Adrenal gland (tissue), 5 donors: ENCODE results near the gene FGD2.

Experiments
- CTCF ChIP-seq, 6 experiments: fragments of 450-650 bp in 4 of 6; fragments of 200-600 bp in 2 of 6; sonication (generic) in 1 of 6; IDR thresholded peaks; 1 replicate in 5 of 6; 2 replicates in 1 of 6; pipeline versions ENCODE4 v1.5.1 to v1.8.0; 2016 to 2021; ENCODE audit warnings: antibody characterized with exemption in 6 of 6, mild to moderate bottlenecking in 2 of 6, moderate library complexity in 1 of 6
- POLR2A ChIP-seq, 2 donors: fragments of 450-650 bp; IDR thresholded peaks; one replicate each; pipeline ENCODE4 v1.6.1; 2017; ENCODE audit warnings: antibody characterized with exemption in 2 of 2, mild to moderate bottlenecking in 2 of 2, moderate library complexity in 1 of 2
- donor health status: DM: no; HTN: no; CAD: no.

- TF ChIP-seq CTCF (IDR thresholded peaks at IDR 0.05) (no peak), POLR2A (IDR thresholded peaks at IDR 0.05) (no peak)
Measured at GRCh38 chr6:37056112-37056403, 50.6 kb downstream of the FGD2 start.
